Measurements from ENCODE around the gene MEPE. TPM values are rescaled to one million over a fixed set of nuclear protein-coding genes. Genes with fewer than 3 reads are reported as not detected.
"Not testable (repeated sequence)": the region's sequence is repeated elsewhere in the genome, so short reads cannot be mapped to it uniquely, and the experiment has no call there.

Gene MEPE
- total RNA-seq, 4 donors from 2014 or later: not detected

- Histone ChIP-seq H3K36me3 (no peaks in the 10 kb centered on the region), H3K27me3 (no peaks in the 10 kb centered on the region), H3K4me3 (replicated peaks in 1 of 3) (no peak overlapping the region), H3K9me3 (no peaks in the 10 kb centered on the region), H3K4me1 (no peaks in the 10 kb centered on the region), H3K27ac (no peak overlapping the region)
- TF ChIP-seq CTCF (IDR thresholded peaks at IDR 0.05) (no peak), POLR2A (IDR thresholded peaks at IDR 0.05) (no peak)
- WGBS, 2 donors: 49 to 88% methylated on average over 2 of the region's 2 CpGs
- DNase-seq: no peak
- intact Hi-C loops (cut with DNase I): no loop called here
Measured at GRCh38 chr4:87882861-87883260, 50.1 kb downstream of the MEPE start.

- WGBS, 2 donors: 70% methylated on average over 9 of the region's 9 CpGs
- DNase-seq: no peak
Measured at GRCh38 chr4:87884976-87885549, 52.3 kb downstream of the MEPE start.

GRCh38 chr4:87886083-87886482 is 53.3 kb downstream of the MEPE start:
- 78 to 83% methylated on average over 6 of the region's 6 CpGs for WGBS, 2 donors

More at GRCh38 chr4:87884976-87885549, 52.3 kb downstream of the MEPE start:
- H3K4me3 ChIP-seq (replicated peaks in 1 of 3): no peak overlapping the region
- H3K4me1 ChIP-seq: no peaks in the 10 kb centered on the region
- H3K36me3 ChIP-seq: no peaks in the 10 kb centered on the region
- TF ChIP-seq POLR2A (IDR thresholded peaks at IDR 0.05) (no peak), CTCF (IDR thresholded peaks at IDR 0.05) (no peak)
- H3K9me3 ChIP-seq: no peaks in the 10 kb centered on the region
- no peak overlapping the region for H3K27ac ChIP-seq
- intact Hi-C loops (cut with DNase I): no loop called here
- no peaks in the 10 kb centered on the region for H3K27me3 ChIP-seq

GRCh38 chr4:87890753-87891152 is 58.0 kb downstream of the MEPE start:
- H3K4me3 ChIP-seq (replicated peaks in 1 of 3); H3K27ac ChIP-seq; H3K27me3 ChIP-seq; H3K9me3 ChIP-seq; H3K36me3 ChIP-seq; intact Hi-C loops (cut with DNase I); H3K4me1 ChIP-seq; DNase-seq: not testable (repeated sequence)

More at GRCh38 chr4:87886083-87886482, 53.3 kb downstream of the MEPE start:
- intact Hi-C loops (cut with DNase I): no loop called here
- no peak overlapping the region for H3K27ac ChIP-seq
- no peaks in the 10 kb centered on the region for H3K9me3 ChIP-seq
- H3K27me3 ChIP-seq: no peaks in the 10 kb centered on the region
- no peak for DNase-seq
- H3K4me1 ChIP-seq: no peaks in the 10 kb centered on the region
- no peak for TF ChIP-seq POLR2A (IDR thresholded peaks at IDR 0.05)
- no peak for TF ChIP-seq CTCF (IDR thresholded peaks at IDR 0.05)
- no peaks in the 10 kb centered on the region for H3K36me3 ChIP-seq
- no peak overlapping the region for H3K4me3 ChIP-seq (replicated peaks in 1 of 3)

GRCh38 chr4:87895964-87896621 is 63.3 kb downstream of the MEPE start:
- Histone ChIP-seq H3K4me1 (no peaks in the 10 kb centered on the region), H3K36me3 (no peaks in the 10 kb centered on the region), H3K27me3 (no peaks in the 10 kb centered on the region), H3K4me3 (replicated peaks in 1 of 3) (no peak overlapping the region), H3K27ac (no peak overlapping the region), H3K9me3 (no peaks in the 10 kb centered on the region)
- no peak for DNase-seq
- TF ChIP-seq POLR2A (IDR thresholded peaks at IDR 0.05) (no peak), CTCF (IDR thresholded peaks at IDR 0.05) (no peak)
- 59 to 61% methylated on average over 8 of the region's 8 CpGs for WGBS, 2 donors
- intact Hi-C loops (cut with DNase I): no loop called here

Other genes with a start within 250 kb of the MEPE start
- under 1 TPM in 1 of 4 donors, not detected in 3; 0.13 TPM for gene DSPP, start 224.4 kb upstream of the MEPE start, total RNA-seq
- not detected for gene DMP1, start 182.7 kb upstream of the MEPE start, total RNA-seq
- not detected for gene IBSP, start 33.4 kb upstream of the MEPE start, total RNA-seq
- gene SPP1, start 142.7 kb downstream of the MEPE start, total RNA-seq: 10 to 100 TPM in 2 of 4 donors, 1 to 10 TPM in 2; 1.0 to 16.7 (median 8.9) TPM
- 10 to 100 TPM; 30.9 to 50.0 (median 40.7) TPM for gene PKD2, start 174.7 kb downstream of the MEPE start, total RNA-seq